HG03280 (cell line): Measurements from ENCODE around the gene CEP63.

ENCODE experiments used
- ATAC-seq: cut with Tn5 transposase; IDR thresholded peaks from one replicate; pipeline ENCODE4 v1.9.1; 2021; ENCODE audit warnings: mild to moderate bottlenecking, moderate library complexity; ENCODE audit not compliant: unreplicated experiment

The CEP63 gene

GRCh38 chr3:134485718-134486576, at the start of gene CEP63, which contains the start of gene ANAPC13:
Gene CEP63 (plus strand): TSS chr3:134486057. CDS start chr3:134495321, 9,264 bp downstream.
Gene ANAPC13 (minus strand): TSS chr3:134485985. CDS start chr3:134482904, 3,081 bp downstream.
- peak; percentile 84 for ATAC-seq

- no peak for ATAC-seq
These were observed 48.6 kb upstream of the CEP63 start for GRCh38 chr3:134437211-134437752.

- no peak for ATAC-seq
These were observed 44.5 kb upstream of the CEP63 start for GRCh38 chr3:134441321-134441720.

- no peak for ATAC-seq
These were observed 44.0 kb upstream of the CEP63 start for GRCh38 chr3:134441821-134442220.

GRCh38 chr3:134445095-134445494, 40.8 kb upstream of the CEP63 start:
- ATAC-seq = no peak

- ATAC-seq = no peak
These were observed 40.2 kb upstream of the CEP63 start for GRCh38 chr3:134445636-134446035.

GRCh38 chr3:134446800-134447199, 39.1 kb upstream of the CEP63 start:
- ATAC-seq = no peak

- ATAC-seq = no peak
These were observed 38.5 kb upstream of the CEP63 start for GRCh38 chr3:134447351-134447750.

- no peak for ATAC-seq
These were observed 37.2 kb upstream of the CEP63 start for GRCh38 chr3:134448664-134449063.

GRCh38 chr3:134449277-134449676, 36.6 kb upstream of the CEP63 start:
- no peak for ATAC-seq

- ATAC-seq = no peak
These were observed 35.9 kb upstream of the CEP63 start for GRCh38 chr3:134449951-134450350.

- ATAC-seq = no peak
These were observed 32.2 kb upstream of the CEP63 start for GRCh38 chr3:134453631-134454030.

GRCh38 chr3:134457376-134458074, 28.3 kb upstream of the CEP63 start:
- no peak for ATAC-seq

- ATAC-seq = no peak
These were observed 27.4 kb upstream of the CEP63 start for GRCh38 chr3:134458406-134458945.

- no peak for ATAC-seq
These were observed 26.3 kb upstream of the CEP63 start for GRCh38 chr3:134459562-134459961.

GRCh38 chr3:134460965-134461364, 24.9 kb upstream of the CEP63 start:
- no peak for ATAC-seq

- no peak for ATAC-seq
These were observed 23.4 kb upstream of the CEP63 start for GRCh38 chr3:134462331-134462941.

- ATAC-seq = no peak
These were observed 22.2 kb upstream of the CEP63 start for GRCh38 chr3:134463676-134464063.

- no peak for ATAC-seq
These were observed 21.7 kb upstream of the CEP63 start for GRCh38 chr3:134464064-134464688.

GRCh38 chr3:134464689-134465365, 21.0 kb upstream of the CEP63 start:
- no peak for ATAC-seq
